Stimulated activated CD8-positive, alpha-beta memory T cell treated with anti-CD3 and anti-CD28 coated beads, Interleukin-7, amount 100 ng/mL, for 24 hours (primary cell): ENCODE data around the gene FSTL4.

Experiments used
- DNase-seq: peaks from one replicate; pipeline ENCODE4 v3.0.0-alpha.2; 2020; ENCODE audit warnings: low read depth

The FSTL4 gene

DNA sequence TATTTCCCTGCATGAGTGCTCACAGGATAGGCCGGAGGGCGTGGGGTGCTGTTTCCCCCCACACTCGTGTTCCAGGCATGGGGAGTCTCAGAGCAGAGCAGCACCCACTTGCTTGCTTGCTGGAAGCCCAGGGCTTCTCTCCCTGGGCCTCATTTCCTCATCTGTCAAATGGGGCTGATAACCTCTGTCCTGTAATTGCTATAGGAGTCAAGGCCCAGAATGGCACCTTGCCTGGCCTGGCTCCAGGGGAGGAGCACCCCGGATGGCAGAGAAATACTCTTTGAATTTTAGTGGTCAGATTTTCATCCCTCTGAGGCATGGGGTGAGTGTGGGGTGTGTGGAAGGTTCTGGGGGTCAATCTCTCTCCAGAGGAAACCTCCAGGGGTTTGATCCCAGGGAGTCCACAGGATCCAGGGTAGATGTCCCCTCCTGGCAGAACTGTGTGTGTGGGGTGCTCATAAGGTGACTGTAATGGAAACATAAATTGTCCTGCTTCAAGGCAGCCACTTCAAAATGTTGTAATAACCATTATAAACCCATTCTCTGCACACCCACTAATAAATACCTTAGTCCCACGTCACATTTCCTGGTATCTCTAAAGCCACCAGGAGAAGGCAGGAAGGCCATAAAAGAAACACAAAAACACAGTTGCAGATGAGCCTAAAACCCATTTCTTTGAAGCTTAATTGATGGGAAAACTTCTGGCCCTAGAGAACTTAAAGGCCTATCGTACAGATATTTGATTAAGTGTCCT, 272.2 kb downstream of the FSTL4 start:
- no peak for DNase-seq

GRCh38 chr5:133338504-133339355, 273.6 kb downstream of the FSTL4 start:
- no peak for DNase-seq

- DNase-seq: no peak
These were observed 274.4 kb downstream of the FSTL4 start for GRCh38 chr5:133337795-133338445.

DNA sequence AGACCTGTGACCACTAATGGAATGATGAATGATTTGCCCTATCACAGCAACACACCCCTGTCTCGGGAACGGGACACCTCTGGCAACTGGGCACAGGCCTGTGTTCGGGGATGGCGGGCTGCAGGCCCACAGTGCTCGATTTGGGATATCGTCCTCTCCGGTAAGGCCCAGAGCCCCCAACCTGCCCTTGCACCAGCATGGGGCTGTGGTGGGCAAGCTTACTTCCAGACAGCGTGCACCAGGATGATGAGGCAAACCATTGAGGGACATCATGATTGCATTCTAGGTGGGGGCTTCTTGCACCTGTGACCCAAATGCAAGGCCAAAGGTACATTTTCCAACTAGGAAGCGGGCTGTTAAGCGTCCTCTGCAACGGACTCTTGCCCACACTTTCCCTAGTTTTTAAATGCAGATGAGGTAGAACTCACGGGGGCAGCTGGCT, 275.4 kb downstream of the FSTL4 start:
- DNase-seq: no peak

DNA sequence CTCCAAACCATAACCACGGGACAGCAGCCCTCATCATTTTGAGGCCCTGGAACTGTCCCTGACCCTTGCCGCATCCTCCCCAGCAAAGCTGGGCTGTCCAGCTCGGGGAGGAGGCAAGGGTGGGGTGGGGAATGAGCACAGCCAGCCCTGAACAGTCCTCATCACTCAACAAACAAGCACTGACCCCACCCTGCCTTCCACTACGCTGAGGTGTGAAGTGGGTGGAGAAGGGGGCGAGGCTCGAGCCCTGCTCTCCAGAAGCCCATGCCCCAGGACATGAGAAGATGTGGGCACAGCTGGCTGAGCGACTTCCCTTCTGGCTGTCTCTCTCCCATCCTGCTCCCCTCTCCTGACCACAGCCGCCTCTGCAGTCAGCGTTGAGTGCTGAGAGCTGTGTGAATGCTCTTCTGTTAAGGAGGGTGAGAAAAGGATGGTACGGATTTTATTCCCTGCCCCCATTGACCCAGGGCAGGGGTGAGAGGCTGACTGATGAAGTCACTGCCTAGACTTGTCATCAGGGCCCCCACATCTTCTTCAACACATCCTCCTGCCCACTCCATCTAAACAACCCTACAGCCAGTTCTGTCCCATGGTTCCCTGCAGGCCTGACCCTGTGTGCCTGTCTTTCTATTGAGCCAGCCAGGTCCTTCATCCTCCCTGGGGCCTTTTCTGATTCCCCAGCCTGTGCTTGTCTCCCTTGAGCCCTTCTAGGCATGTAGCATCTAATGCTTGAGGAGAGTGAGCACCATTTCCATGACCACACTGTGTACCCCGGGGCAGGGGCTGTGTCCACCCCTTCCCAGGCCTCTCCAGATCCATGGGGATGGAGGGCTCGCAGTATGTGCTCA, 276.0 kb downstream of the FSTL4 start:
- no peak for DNase-seq

DNA sequence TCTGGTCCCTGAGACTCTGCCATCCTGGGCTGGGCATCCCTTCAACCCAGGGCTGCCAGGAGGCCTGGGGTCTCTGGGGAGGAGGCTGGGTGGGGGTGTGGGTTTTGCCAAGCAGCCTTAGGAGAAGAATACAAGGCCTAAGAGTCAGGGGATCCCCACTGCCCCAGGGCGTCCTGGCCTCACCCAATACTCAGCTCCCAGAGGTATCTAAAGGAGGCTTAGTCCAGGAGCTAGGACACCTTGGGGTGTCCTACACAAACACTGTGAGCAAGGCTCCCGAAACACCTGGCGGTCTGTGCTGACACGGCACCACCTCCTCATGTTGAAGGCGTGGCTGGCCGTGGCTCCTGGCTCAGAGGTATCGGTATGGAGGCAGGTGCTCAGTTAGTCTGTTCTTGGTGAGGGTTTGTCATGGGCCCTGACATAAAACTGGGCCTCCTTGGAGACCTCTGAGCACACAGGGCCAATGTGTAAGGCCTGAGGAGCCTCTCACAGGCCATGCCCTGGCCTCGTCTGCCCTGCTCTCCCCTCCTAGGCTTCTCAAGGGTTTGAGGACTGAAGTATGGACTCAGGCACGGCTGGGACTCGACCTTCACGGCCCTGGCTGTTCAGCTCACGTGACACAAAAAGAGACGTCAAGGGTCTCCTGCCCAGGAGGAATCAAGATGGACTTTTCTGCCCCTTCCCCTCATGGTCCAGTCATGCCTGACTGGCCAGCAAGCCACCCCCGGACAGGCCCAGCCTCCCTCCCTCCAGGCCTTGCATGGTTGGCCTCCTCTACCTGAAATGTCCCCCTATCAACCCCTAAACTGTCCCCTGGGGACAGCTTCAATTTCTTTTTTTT, 277.3 kb downstream of the FSTL4 start:
- DNase-seq: no peak

DNA sequence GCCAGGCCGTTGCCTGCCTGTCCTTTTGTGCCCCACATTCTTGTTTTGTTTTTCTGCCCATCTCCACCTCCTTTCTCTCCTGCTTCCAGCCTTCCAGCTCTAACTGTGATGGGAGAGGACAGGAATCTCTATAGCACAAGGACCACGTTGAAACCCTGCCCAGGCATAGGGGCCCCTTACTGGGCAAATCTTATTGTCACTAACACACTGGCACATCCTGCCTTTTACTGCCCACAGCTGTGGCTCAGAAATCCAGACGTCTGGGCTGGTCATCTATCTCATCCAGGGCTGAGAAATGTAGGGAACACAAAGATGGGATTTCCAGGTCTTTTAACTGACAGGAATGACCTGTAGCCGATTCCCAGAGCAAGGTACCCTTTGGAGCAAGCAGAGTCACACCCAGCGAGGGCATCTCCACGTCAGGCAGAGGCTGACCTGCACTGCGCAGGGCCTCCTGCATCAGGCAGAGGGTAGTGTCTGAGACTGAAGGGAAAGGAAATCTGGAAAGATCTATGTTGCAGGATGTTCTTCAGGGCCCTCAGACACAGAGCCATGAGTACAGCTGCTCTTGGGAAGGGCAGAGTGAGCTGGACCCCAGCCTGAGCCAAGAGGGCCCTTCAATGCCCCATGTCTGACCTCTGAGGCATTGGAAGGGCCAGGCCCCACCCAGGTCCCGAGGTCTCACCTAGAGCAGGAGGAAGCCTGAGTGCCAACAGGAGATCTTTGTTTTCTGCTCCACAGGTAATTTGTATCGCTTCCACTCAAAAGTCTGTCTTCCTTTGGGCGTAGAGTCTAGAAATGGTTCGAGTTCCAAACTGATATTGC, 278.8 kb downstream of the FSTL4 start:
- no peak for DNase-seq

- DNase-seq: no peak
These were observed 279.8 kb downstream of the FSTL4 start for GRCh38 chr5:133332439-133333024.

DNA sequence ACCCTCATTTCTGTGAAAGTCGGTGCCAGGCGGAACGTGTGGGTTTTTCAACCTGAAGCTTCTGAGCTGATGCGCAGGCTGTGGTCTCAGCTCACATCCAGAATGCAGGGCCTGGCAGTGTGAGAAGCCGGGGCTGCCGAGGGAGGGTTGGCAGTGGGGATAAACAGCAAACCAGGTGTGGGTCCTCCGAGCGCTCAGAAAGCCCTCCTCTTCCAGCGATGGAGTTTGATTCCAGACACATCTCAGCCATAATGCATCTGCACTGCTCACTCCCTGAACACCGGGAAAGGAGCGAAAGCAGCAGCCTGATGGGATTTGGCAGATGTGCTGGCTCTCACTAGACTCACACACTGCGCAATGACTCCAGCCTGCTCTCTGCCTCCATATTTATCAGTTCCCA, 280.4 kb downstream of the FSTL4 start:
- no peak for DNase-seq

- no peak for DNase-seq
These were observed 281.4 kb downstream of the FSTL4 start for GRCh38 chr5:133330956-133331355.

- no peak for DNase-seq
These were observed 283.5 kb downstream of the FSTL4 start for GRCh38 chr5:133328800-133329199.

GRCh38 chr5:133327946-133328401, 284.4 kb downstream of the FSTL4 start:
- no peak for DNase-seq

- DNase-seq: no peak
These were observed 286.0 kb downstream of the FSTL4 start for GRCh38 chr5:133326361-133326760.

DNA sequence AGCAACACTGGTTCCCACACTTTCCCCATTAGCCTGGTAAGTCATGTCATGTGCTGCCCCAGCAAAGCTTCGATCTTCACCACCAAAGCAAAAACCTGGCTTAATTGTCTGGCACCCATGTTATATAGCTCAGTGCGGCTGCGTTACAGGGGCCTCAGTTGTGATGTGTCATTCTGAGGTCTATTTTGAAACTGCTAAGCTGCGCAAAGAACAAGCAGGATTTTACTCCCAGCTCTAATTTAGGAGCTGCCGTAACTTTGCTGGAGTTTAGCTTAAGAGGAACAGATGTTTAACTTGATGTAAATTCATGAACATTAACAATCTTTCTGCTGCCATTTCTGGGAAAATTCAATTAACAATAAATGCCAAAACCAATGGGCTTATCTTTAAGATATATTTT, 286.5 kb downstream of the FSTL4 start:
- no peak for DNase-seq

DNA sequence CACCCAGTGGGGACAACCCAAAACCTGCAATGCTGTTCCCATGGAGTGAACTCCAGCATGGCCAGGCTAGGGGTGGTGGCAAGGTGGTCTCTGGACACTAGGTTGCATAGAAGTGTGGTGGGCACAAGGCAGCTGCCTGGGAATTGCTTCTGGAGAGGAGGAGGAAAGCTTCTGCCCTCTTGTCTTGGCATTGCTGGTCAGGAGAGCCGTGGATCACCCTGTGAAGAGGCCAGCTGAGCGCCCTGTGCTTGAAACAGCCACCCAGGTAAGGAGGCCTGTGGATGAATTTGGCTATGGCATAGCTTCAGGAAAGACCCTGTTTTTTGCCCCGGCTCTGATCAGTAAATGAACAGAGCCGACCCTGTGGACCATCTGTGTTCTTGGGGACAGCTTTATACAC, 287.4 kb downstream of the FSTL4 start:
- no peak for DNase-seq

DNA sequence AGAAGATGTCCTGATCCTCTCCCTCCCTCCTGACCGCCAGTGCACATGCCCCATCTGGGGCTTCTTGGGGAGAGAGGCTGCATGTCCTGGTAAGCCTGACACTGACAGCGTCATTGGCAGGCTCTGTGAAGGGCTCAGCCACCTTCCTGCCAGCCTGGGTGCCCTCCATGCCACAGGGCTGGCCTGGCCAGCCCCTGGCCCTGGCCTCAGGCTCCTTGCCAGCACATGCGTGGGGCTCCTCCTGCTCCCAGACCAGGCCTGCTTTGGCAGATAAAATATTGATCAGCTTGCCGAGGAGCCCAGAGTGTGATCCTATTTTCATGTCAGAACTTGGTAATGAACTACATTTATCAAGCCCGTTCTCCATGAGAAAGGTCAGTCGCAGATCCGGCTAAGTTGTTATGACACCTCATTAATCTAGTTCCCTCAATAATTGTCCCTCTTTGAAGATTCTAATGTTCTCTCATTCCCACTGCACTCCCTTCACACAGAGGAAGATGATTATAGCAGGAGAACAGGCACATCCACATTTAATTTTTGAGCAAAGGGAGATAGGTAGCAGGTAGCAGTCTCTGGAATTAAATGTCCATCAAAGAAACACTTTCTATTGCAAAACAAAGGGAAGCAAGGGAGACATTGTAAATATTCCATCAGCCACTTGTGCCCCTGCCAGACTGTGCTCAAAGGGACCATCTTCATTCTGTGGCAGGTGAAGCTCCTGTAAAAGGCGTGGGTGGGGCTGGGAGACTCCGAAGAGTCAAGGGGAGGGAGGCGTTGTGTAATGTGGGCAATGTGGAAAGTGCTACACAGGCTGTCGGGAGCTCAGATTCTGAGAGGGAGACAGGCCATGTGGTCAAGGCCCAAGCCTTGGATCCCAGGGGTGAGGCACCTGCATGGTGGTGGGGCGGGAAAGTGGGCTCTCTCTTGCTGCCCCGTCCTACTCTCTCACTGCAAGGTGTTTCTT, 288.6 kb downstream of the FSTL4 start:
- DNase-seq: no peak

- DNase-seq: no peak
These were observed 289.6 kb downstream of the FSTL4 start for GRCh38 chr5:133322743-133323142.

DNA sequence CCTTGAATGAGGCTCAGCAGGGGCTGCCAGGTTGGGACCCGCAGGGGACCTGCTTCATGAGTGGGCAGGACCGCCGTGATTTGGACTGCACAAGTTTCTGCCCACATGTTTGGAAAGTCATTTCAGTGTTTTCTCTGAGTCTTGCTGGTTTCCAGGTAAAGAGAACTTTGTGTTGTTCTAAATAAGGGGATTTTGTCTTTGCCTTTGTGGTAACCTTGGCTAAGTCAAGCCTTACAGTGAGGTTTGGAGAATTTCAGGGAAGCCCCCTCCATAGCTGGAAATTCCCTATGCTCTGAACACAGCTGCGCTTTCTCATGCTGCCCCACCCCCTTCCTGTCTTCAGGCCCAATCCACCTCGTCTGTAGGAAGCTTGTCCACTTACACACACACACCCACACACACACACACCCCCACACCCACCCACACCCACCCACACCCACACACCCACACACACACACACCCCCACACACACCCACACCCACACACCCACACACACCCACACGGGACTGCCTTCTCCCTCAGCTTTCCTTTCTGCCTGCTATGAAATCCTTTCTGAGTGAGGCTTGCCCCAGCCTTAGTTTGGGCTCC, 290.4 kb downstream of the FSTL4 start:
- DNase-seq: no peak
